Mononuclear cell (primary cell): Measurements from ENCODE around the gene CD59. TPM values are rescaled to one million over a fixed set of nuclear protein-coding genes. Genes with fewer than 3 reads are reported as not detected.
A peak's percentile ranks its signal among the peaks of the same experiment; 100 is the strongest.
"Not testable (repeated sequence)": the region's sequence is repeated elsewhere in the genome, so short reads cannot be mapped to it uniquely, and the experiment has no call there.

Experiments
- H3K27me3 ChIP-seq: 2 replicates; pipeline ENCODE4 v1.6.0; 2011; ENCODE audit warnings: low read length, control low read depth; ENCODE audit not compliant: insufficient read depth
- H3K4me1 ChIP-seq: 2 replicates; pipeline ENCODE4 v1.5.1; 2011; ENCODE audit warnings: mild to moderate bottlenecking, low read length, control low read depth; ENCODE audit not compliant: insufficient read depth
- H3K4me3 ChIP-seq: 2 replicates; pipeline ENCODE4 v1.5.1; 2011; ENCODE audit warnings: mild to moderate bottlenecking, low read length, moderate library complexity
- H3K9me3 ChIP-seq: 2 replicates; pipeline ENCODE4 v1.5.1; 2011; ENCODE audit warnings: low read depth, mild to moderate bottlenecking, control low read depth, low read length
- total RNA-seq: library from RNA; depleted of rRNA; stranded (reverse); fragments of >200 nt; gene quantifications from one replicate; pipeline ENCODE4 v1.2.3, GENCODE V29; 2012

Gene CD59
- total RNA-seq, 1 donor = 14.9 TPM

DNA sequence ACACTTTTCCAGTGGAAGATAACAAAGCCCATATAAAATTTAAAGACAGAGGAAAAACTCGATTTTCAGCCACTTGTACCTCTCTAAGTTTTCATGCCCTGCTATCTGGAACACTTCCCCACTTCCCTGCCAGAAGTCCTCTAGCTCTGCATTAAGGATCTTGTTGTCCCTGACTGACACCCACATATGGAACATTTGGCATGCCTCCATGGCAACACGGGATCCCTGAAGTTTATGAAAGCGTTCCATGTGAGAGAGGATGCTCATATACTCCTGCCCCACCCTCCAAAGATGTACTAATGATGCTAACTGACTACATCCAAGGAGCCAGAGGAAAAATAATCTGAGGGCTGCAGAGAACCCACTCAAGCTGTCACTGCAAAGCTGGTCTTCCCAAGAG is 26.8 kb downstream of the CD59 start:
- H3K9me3 ChIP-seq = no peaks in the 10 kb centered on the region
- H3K4me1 ChIP-seq = no peaks in the 10 kb centered on the region
- no peaks in the 10 kb centered on the region for H3K27me3 ChIP-seq
- H3K4me3 ChIP-seq = no peak overlapping the region

- Histone ChIP-seq H3K27me3 (no peaks in the 10 kb centered on the region), H3K4me1 (no peaks in the 10 kb centered on the region)
Measured at GRCh38 chr11:33708985-33709384, 27.2 kb downstream of the CD59 start.

GRCh38 chr11:33707831-33708230 is 28.4 kb downstream of the CD59 start:
- H3K4me1 ChIP-seq, H3K27me3 ChIP-seq, H3K4me3 ChIP-seq, H3K9me3 ChIP-seq: not testable (repeated sequence)

More at GRCh38 chr11:33708985-33709384, 27.2 kb downstream of the CD59 start:
- Histone ChIP-seq H3K9me3 (no peaks in the 10 kb centered on the region), H3K4me3 (no peak overlapping the region)

- H3K9me3 ChIP-seq = no peaks in the 10 kb centered on the region
- no peak overlapping the region for H3K4me3 ChIP-seq
- H3K27me3 ChIP-seq = no peaks in the 10 kb centered on the region
- H3K4me1 ChIP-seq = peaks cover 2% of the 10 kb centered on the region
Measured at GRCh38 chr11:33706966-33707365, 29.3 kb downstream of the CD59 start.

DNA sequence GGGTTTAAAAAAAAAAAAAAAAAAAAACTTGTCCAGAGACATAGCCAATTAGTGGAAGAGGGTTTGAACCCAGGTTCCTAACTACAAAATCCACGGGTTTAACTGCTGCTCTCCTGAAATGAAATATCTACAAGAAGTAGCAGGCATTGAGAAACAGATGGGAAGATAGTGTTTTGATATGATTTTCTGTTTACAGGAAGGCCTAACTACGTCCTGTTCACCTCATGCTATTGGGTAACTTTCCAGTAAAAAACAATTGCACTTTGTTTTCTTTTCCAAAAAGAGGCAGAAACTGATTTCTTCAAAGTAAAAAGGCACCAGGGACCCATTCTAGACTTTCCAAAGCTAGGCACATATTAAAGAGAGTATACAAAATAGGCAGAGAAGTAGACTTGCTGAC is 29.7 kb downstream of the CD59 start:
- no peaks in the 10 kb centered on the region for H3K27me3 ChIP-seq
- no peaks in the 10 kb centered on the region for H3K9me3 ChIP-seq
- H3K4me1 ChIP-seq = peaks cover 6% of the 10 kb centered on the region
- H3K4me3 ChIP-seq = no peak overlapping the region

- Histone ChIP-seq H3K4me3 (no peak overlapping the region), H3K9me3 (no peaks in the 10 kb centered on the region), H3K4me1 (peaks cover 14% of the 10 kb centered on the region), H3K27me3 (no peaks in the 10 kb centered on the region)
Measured at GRCh38 chr11:33704240-33705002, 31.8 kb downstream of the CD59 start.

DNA sequence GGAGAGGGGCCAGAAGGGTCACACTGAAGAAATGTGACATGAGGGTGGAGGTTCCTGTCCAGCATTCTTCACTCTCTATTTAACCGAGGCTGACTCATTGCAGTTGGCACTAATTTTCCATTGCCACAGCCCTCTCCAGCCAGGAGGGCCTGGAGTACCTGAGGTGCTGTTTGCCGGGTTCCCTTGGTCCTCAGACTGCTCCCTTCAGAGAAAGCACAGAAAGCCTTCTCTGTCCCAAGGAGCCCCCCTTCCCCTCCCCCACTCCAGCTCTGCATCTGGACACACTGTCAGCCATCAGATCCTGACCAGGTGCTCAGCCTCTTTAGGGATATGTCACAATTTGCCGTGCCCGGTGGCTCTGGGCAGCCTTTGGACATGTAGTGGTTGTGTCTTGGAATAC is 32.4 kb downstream of the CD59 start:
- Histone ChIP-seq H3K4me3 (no peak overlapping the region), H3K4me1 (peaks cover 14% of the 10 kb centered on the region), H3K9me3 (no peaks in the 10 kb centered on the region), H3K27me3 (no peaks in the 10 kb centered on the region)

GRCh38 chr11:33703234-33703633 is 33.0 kb downstream of the CD59 start:
- no peaks in the 10 kb centered on the region for H3K9me3 ChIP-seq
- no peaks in the 10 kb centered on the region for H3K27me3 ChIP-seq
- H3K4me3 ChIP-seq = no peak overlapping the region
- peaks cover 14% of the 10 kb centered on the region for H3K4me1 ChIP-seq

GRCh38 chr11:33701302-33702230 is 34.7 kb downstream of the CD59 start:
- no peaks in the 10 kb centered on the region for H3K27me3 ChIP-seq
- no peaks in the 10 kb centered on the region for H3K9me3 ChIP-seq
- peak overlapping the region; percentile 45 for H3K4me3 ChIP-seq
- peaks cover 14% of the 10 kb centered on the region for H3K4me1 ChIP-seq

DNA sequence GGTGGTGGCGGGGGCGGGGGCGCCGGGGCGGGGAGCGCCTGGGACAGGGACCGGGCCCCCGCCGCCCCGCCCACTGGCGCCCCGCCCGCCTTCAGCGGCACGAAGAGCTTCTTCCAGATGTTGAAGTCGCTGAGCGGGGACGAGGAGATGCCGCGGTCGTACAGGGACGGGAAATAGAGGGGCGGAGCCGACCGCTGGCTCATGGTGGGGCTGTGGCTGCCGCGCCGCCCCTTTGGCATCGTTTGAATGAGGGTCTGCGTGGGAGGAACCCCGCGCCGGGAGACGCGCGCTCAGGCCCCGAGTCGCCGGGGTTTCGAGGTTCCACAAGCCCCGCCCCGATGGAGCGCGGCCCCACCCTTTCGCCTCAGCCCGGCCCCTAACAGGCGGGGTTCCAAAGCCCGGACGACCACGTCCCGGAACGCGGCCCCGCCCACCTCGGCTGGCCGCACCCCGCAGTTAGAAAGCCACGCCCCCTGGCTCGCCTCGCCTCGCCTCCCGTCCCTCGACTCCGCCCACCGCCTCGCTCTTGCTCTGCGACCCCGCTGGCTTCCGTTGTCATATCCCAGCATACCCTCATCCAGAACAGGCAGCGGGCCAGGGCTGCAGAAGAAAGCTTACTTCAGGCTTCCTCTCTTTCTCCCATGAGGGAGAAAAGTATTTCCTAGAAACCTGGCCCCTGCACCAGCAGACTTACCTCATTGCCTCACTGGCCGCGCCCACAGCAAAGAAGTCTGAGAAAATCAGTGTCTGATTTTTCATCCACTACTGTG is 35.5 kb downstream of the CD59 start, which contains the start of gene C11orf91:
TSS of gene C11orf91 (minus strand) at position 325 of the 770 bp plus-strand sequence. CDS start at position 239, 86 bp downstream.
- peaks cover 14% of the 10 kb centered on the region for H3K4me1 ChIP-seq
- no peaks in the 10 kb centered on the region for H3K9me3 ChIP-seq
- H3K27me3 ChIP-seq = no peaks in the 10 kb centered on the region
- H3K4me3 ChIP-seq = peak within 1 kb of the TSS; percentile 45

DNA sequence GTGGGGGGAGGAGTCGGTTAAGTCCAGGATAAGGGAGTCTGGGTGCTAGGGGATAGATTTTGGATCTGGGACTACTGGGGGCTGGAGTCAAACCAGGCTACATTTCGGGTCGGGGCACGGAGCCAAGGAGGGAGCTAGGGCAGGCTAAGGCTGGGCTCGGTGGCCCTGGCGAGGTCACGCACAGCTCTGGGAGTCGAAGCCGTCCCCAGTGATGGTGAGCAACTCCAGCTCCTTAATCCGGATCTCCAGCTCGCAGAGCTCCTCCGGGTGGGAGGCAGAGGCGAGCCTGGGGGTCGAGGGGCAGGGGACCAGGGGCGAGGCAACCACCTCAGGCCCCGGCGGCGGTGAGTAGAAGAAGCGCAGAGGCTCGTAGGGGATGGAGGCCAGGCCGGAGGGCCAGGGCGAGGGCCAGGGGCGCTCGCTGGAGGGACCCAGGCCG is 36.1 kb downstream of the CD59 start:
- Histone ChIP-seq H3K4me1 (peaks cover 14% of the 10 kb centered on the region), H3K9me3 (no peaks in the 10 kb centered on the region), H3K4me3 (no peak overlapping the region), H3K27me3 (no peaks in the 10 kb centered on the region)

DNA sequence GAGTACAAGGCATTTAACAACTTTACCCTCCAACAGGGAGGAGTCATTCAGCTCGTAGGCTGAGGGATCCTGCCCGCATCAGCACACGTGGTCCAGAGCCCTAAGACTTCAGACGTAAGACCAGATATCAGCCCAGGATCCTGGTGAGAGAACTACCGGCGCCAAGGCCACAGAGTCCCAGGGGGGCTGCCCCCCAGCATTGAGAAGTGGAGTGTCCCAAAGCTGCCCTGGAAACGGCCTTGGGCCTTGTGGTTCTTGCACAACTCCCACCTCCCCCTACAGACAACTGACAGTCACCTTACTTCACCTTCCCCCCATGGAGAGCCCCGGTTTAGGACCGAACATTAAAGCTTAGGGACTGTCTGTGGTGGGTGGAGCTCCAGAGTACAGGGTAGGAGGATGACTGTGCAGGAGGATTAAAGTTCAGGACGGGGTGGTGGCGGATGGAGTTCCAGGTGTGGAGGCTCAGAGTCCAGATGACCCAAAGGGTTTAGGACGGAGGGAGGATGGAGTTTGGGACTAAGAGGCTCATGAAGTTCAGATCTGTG is 36.6 kb downstream of the CD59 start:
- no peak overlapping the region for H3K4me3 ChIP-seq
- H3K9me3 ChIP-seq = no peaks in the 10 kb centered on the region
- H3K27me3 ChIP-seq = no peaks in the 10 kb centered on the region
- peaks cover 14% of the 10 kb centered on the region for H3K4me1 ChIP-seq

GRCh38 chr11:33698921-33699320 is 37.3 kb downstream of the CD59 start:
- Histone ChIP-seq H3K27me3 (no peaks in the 10 kb centered on the region), H3K9me3 (no peaks in the 10 kb centered on the region), H3K4me1 (peaks cover 14% of the 10 kb centered on the region), H3K4me3 (no peak overlapping the region)

- no peaks in the 10 kb centered on the region for H3K9me3 ChIP-seq
- no peaks in the 10 kb centered on the region for H3K27me3 ChIP-seq
- no peak overlapping the region for H3K4me3 ChIP-seq
- peaks cover 14% of the 10 kb centered on the region for H3K4me1 ChIP-seq
Measured at GRCh38 chr11:33697997-33698396, 38.2 kb downstream of the CD59 start.
